Measurements from ENCODE around the gene GPR157.

Gene GPR157

GRCh38 chr1:9087411-9088125 is 41.3 kb downstream of the GPR157 start:
- no peak overlapping the region for H2AFZ ChIP-seq (ENCODE audit: low read length)
- peaks cover 11% of the 10 kb centered on the region for H3K27me3 ChIP-seq (ENCODE audit: insufficient read depth, low read length)
- H3K79me2 ChIP-seq (ENCODE audit: insufficient read depth, low read length), result no peaks in the 10 kb centered on the region
- H3K4me2 ChIP-seq (ENCODE audit: low read length), result no peak overlapping the region
- H3K36me3 ChIP-seq (ENCODE audit: insufficient read depth, low read length), result no peaks in the 10 kb centered on the region; the same call in 1 of the 2 replicates
- no peak overlapping the region for H3K9ac ChIP-seq (ENCODE audit: low read length)
- no peaks in the 10 kb centered on the region for H3F3A ChIP-seq (ENCODE audit: insufficient read depth, low read length)
- no peaks in the 10 kb centered on the region for H4K20me1 ChIP-seq (ENCODE audit: insufficient read depth, low read length)
- H3K27ac ChIP-seq (ENCODE audit: low read depth, low read length, poor library complexity, severe bottlenecking), result no peak overlapping the region
- H3K4me3 ChIP-seq (ENCODE audit: low read depth, low read length, poor library complexity, severe bottlenecking), result no peak overlapping the region
- H3K4me1 ChIP-seq (ENCODE audit: insufficient read depth, low read length, severe bottlenecking), result peaks cover 34% of the 10 kb centered on the region
- H3K9me2 ChIP-seq (ENCODE audit: low read depth, low read length), result no peaks in the 10 kb centered on the region
- TF ChIP-seq EZH2 (IDR thresholded peaks at IDR 0.05; ENCODE audit: borderline replicate concordance, low read length) (no peak), CTCF (IDR thresholded peaks at IDR 0.05; ENCODE audit: low read length) (no peak)
- peaks cover 4% of the 10 kb centered on the region; the same call in 1 of the 2 replicates for H3K9me3 ChIP-seq (ENCODE audit: low read length)

- H4K20me1 ChIP-seq (ENCODE audit: insufficient read depth, low read length), result no peaks in the 10 kb centered on the region
- H3K9me2 ChIP-seq (ENCODE audit: low read depth, low read length), result no peaks in the 10 kb centered on the region
- no peak overlapping the region for H3K4me2 ChIP-seq (ENCODE audit: low read length)
- H3K36me3 ChIP-seq (ENCODE audit: insufficient read depth, low read length), result no peaks in the 10 kb centered on the region; the same call in 1 of the 2 replicates
- no peak overlapping the region for H2AFZ ChIP-seq (ENCODE audit: low read length)
- TF ChIP-seq EZH2 (IDR thresholded peaks at IDR 0.05; ENCODE audit: borderline replicate concordance, low read length) (no peak), CTCF (IDR thresholded peaks at IDR 0.05; ENCODE audit: low read length) (no peak)
- peaks cover 4% of the 10 kb centered on the region; the same call in 1 of the 2 replicates for H3K9me3 ChIP-seq (ENCODE audit: low read length)
- no peaks in the 10 kb centered on the region for H3F3A ChIP-seq (ENCODE audit: insufficient read depth, low read length)
- peaks cover 42% of the 10 kb centered on the region for H3K4me1 ChIP-seq (ENCODE audit: insufficient read depth, low read length, severe bottlenecking)
- H3K4me3 ChIP-seq (ENCODE audit: low read depth, low read length, poor library complexity, severe bottlenecking), result no peak overlapping the region
- no peaks in the 10 kb centered on the region for H3K79me2 ChIP-seq (ENCODE audit: insufficient read depth, low read length)
- peaks cover 5% of the 10 kb centered on the region; the same call in 1 of the 2 replicates for H3K27me3 ChIP-seq (ENCODE audit: insufficient read depth, low read length)
- no peak overlapping the region for H3K9ac ChIP-seq (ENCODE audit: low read length)
- no peak overlapping the region for H3K27ac ChIP-seq (ENCODE audit: low read depth, low read length, poor library complexity, severe bottlenecking)
Observed at GRCh38 chr1:9086796-9087195, 42.1 kb downstream of the GPR157 start.

- H3K79me2 ChIP-seq (ENCODE audit: insufficient read depth, low read length), result no peaks in the 10 kb centered on the region
- peaks cover 49% of the 10 kb centered on the region for H3K4me1 ChIP-seq (ENCODE audit: insufficient read depth, low read length, severe bottlenecking)
- no peaks in the 10 kb centered on the region; the same call in 1 of the 2 replicates for H3K36me3 ChIP-seq (ENCODE audit: insufficient read depth, low read length)
- H2AFZ ChIP-seq (ENCODE audit: low read length), result no peak overlapping the region
- peaks cover 3% of the 10 kb centered on the region; the same call in 1 of the 2 replicates for H3K27me3 ChIP-seq (ENCODE audit: insufficient read depth, low read length)
- H3K4me2 ChIP-seq (ENCODE audit: low read length), result no peak overlapping the region
- TF ChIP-seq CTCF (IDR thresholded peaks at IDR 0.05; ENCODE audit: low read length) (no peak), EZH2 (IDR thresholded peaks at IDR 0.05; ENCODE audit: borderline replicate concordance, low read length) (no peak)
- no peak overlapping the region for H3K4me3 ChIP-seq (ENCODE audit: low read depth, low read length, poor library complexity, severe bottlenecking)
- 0 out of 2 replicates have a peak, but pooled peaks cover under 1% of the 10 kb centered on the region for H3F3A ChIP-seq (ENCODE audit: insufficient read depth, low read length)
- H4K20me1 ChIP-seq (ENCODE audit: insufficient read depth, low read length), result no peaks in the 10 kb centered on the region
- no peaks in the 10 kb centered on the region for H3K9me2 ChIP-seq (ENCODE audit: low read depth, low read length)
- peak overlapping the region; percentile 84 for H3K27ac ChIP-seq (ENCODE audit: low read depth, low read length, poor library complexity, severe bottlenecking)
- peaks cover 4% of the 10 kb centered on the region; the same call in 1 of the 2 replicates for H3K9me3 ChIP-seq (ENCODE audit: low read length)
- H3K9ac ChIP-seq (ENCODE audit: low read length), result no peak overlapping the region; the same call in 1 of the 2 replicates
Observed at GRCh38 chr1:9086045-9086444, 42.9 kb downstream of the GPR157 start.
